BE2C (cell line): ENCODE results near the gene IRF2BPL.

Source experiments
- DNase-seq: peaks from one replicate; pipeline ENCODE4 v3.0.0-alpha.2; 2020
- H3K27me3 ChIP-seq: fragments of 250-450 bp; sonication (Bioruptor Pico); 2 replicates; pipeline ENCODE4 v1.5.1; 2020; ENCODE audit warnings: mild to moderate bottlenecking
- H3K36me3 ChIP-seq: fragments of 250-450 bp; sonication (Bioruptor Pico); 2 replicates; pipeline ENCODE4 v1.5.1; 2020; ENCODE audit warnings: mild to moderate bottlenecking
- H3K4me1 ChIP-seq: fragments of 250-450 bp; sonication (Bioruptor Pico); 2 replicates; pipeline ENCODE4 v1.5.1; 2020
- H3K4me3 ChIP-seq: 2 replicates; pipeline ENCODE4 v1.5.1; 2011; ENCODE audit warnings: low read depth, low read length
- H3K9me3 ChIP-seq: fragments of 250-450 bp; sonication (Bioruptor Pico); 2 replicates; pipeline ENCODE4 v1.5.1; 2020
- TF ChIP-seq, protein P1 (sequence below): IDR thresholded peaks from 2 replicates; pipeline ENCODE4 v1.5.1; 2012; ENCODE audit warnings: mild to moderate bottlenecking, low read depth, low read length

The IRF2BPL gene

DNA sequence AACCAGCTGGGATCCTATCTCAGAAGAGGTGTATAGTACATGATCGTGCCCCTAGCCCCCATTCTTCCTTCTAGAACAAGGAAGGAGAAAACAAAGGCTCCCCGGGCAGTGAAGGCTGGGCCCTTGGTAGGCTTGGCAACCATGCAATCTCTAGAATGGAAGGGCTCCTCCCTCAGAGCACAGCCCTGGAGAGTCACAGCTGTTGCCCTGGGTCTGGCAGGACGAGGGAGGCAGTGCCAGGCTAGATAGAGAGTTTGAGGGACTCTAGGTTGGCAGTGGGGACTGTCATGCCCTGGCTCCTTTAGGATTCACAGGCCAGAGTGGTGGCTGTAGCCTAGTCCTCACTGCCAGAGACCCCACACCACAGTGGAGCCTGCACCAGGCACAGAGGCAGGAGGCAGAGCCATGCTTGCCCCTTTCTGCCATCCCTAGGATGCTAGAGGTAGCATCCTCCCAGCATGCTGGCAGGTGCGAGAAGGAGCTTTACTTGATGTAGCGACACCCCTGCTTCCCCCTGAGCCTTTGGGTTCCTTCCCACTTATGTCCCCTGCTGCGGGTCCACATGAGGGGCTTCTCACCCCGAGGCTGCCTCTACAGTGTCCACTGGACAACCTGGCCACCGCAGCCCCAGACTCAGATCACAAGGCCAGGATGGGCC, 36.1 kb upstream of the IRF2BPL start:
- no peak for DNase-seq
- Histone ChIP-seq H3K4me3 (no peak overlapping the region), H3K9me3 (no peaks in the 10 kb centered on the region), H3K4me1 (peaks cover 32% of the 10 kb centered on the region), H3K36me3 (no peaks in the 10 kb centered on the region), H3K27me3 (no peaks in the 10 kb centered on the region)
- TF ChIP-seq, protein P1, sequence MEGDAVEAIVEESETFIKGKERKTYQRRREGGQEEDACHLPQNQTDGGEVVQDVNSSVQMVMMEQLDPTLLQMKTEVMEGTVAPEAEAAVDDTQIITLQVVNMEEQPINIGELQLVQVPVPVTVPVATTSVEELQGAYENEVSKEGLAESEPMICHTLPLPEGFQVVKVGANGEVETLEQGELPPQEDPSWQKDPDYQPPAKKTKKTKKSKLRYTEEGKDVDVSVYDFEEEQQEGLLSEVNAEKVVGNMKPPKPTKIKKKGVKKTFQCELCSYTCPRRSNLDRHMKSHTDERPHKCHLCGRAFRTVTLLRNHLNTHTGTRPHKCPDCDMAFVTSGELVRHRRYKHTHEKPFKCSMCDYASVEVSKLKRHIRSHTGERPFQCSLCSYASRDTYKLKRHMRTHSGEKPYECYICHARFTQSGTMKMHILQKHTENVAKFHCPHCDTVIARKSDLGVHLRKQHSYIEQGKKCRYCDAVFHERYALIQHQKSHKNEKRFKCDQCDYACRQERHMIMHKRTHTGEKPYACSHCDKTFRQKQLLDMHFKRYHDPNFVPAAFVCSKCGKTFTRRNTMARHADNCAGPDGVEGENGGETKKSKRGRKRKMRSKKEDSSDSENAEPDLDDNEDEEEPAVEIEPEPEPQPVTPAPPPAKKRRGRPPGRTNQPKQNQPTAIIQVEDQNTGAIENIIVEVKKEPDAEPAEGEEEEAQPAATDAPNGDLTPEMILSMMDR: no peak

DNA sequence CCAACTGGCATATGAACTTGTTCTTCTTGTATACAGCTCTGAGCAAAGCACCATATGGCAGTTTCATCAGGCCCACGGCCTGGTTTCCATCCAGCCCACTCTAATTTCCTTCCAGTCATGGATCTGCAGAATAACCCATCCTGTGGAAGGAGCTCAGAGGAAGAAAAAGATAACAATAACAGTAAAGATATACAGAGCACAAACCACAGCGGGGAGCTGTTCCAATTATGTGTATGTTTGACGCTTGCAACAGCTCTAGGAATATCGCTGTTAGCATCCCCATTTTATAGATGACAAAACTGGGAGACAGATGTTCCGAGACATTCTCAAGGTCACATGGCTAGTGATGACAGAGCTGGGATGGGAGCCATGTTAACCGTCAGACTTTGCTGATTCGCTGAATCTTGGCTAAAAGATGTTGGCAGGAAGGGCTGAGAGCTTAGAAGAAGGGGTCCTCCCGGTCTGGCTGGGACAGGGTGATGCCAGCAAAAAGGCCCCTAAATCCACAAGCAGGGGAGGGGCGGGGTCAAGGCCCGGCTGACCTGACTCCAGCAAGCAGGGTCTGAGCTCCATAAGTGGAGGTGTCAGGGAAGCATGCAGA, 35.2 kb upstream of the IRF2BPL start:
- Histone ChIP-seq H3K4me3 (no peak overlapping the region), H3K27me3 (no peaks in the 10 kb centered on the region), H3K36me3 (no peaks in the 10 kb centered on the region), H3K9me3 (no peaks in the 10 kb centered on the region), H3K4me1 (peaks cover 37% of the 10 kb centered on the region)
- no peak for DNase-seq
- TF ChIP-seq, protein P1: no peak

DNA sequence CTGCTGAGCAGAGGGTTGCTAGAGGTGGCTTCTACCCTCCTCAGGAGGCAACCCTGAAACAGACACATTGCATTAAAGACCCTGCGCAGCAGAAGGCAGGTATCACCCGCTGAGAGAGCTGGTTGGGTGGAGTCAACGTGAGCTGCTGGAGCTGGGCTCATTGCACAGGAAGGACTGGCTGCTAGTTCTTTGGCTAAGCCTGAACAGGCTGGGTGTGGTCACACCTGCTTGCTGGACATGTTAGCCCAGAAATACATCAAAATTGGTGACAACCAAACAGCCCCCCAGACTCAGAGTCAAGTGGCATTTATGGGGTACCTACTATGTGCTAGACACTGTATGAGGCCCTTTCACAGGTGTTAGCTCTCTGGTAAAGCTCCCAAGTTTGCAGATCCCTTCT, 33.8 kb upstream of the IRF2BPL start:
- no peaks in the 10 kb centered on the region for H3K27me3 ChIP-seq
- H3K4me1 ChIP-seq: peaks cover 38% of the 10 kb centered on the region
- no peaks in the 10 kb centered on the region for H3K36me3 ChIP-seq
- H3K4me3 ChIP-seq: no peak overlapping the region
- no peaks in the 10 kb centered on the region for H3K9me3 ChIP-seq
- no peak for DNase-seq
- TF ChIP-seq, protein P1: no peak

DNA sequence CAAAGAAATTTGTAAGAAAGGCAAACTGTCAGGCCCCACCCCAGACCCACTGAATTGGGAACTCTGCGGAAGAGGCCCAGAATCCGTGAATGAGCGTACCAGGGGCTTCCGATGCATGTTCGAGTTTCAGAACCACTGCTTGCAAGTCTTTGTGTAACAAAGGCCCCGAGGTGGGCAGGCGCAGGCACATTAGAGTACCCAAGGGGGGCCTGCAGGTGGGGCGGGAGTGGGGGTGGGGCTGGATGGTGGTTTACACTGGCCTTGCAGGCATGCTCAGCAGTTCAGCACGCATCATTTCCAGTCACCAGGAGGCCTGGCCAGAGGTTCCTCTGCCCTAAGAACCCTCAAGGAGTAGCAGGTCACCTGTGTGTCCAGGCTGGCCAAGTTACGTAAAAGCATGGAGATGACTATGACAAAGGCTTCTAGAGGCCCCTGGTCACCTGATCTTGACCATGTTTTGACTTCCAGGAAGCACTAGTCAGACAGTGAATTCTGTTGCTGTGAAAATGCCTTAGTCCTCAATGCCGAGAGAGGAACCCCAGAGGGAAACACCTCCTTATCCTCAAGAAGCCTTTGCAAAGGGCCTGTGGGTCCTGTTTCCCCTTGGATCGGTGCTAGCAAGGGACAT, 33.2 kb upstream of the IRF2BPL start:
- Histone ChIP-seq H3K9me3 (no peaks in the 10 kb centered on the region), H3K4me3 (no peak overlapping the region), H3K4me1 (peaks cover 34% of the 10 kb centered on the region), H3K27me3 (no peaks in the 10 kb centered on the region), H3K36me3 (no peaks in the 10 kb centered on the region)
- DNase-seq: no peak
- TF ChIP-seq, protein P1: no peak

DNA sequence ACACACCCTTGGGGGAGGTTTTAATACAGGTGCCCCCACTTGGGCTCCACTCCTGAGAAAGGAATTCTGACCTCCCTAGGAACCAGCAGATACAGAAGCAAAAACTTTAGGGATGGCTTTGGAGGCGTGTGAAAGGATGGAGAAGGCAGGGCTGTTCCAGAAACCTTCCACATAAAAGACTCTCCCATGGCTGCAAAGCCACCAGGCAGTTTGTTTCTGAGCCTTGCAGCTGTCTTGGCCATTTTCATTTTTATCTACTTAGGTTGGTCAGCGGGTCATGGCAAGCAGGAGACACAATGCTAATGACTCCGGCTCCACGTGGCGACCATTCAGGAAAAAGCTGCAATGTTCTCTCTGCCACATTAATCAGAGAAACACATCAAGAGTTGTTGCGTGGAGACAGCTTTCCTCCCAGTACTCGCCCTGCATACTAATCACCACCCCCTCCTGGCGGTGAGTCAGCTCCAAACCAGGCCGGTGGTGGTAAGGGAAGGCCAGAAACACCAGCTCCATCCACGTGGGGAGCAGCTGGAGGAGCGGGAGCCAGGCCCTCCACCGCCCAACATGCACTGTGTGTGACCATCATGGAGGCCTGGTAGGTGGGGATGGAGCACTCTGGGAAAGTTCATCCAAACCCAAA, 30.9 kb upstream of the IRF2BPL start:
- Histone ChIP-seq H3K4me3 (no peak overlapping the region), H3K27me3 (no peaks in the 10 kb centered on the region), H3K36me3 (no peaks in the 10 kb centered on the region), H3K9me3 (no peaks in the 10 kb centered on the region), H3K4me1 (peaks cover 27% of the 10 kb centered on the region)
- TF ChIP-seq, protein P1: peak; percentile 71
- peak; percentile 95 for DNase-seq

DNA sequence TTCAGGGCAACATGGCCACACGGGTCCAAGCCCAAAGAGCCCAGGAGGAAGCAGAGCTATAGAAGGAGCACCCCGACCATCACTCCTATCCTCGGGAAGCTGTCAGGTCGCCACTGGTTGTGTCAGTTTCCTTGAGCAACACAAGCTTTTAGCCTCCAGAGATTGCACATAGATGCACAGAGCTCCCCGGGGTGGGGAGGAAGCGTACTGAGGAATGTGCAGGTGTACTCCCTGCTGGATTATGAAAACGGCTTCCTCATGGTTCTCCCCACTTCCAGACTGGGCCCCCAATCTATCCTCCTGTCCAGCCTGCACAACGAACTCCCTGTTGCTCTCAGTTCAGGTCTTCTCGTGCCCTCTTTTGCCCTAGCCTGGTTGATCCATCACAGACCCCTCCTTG, 30.3 kb upstream of the IRF2BPL start:
- H3K9me3 ChIP-seq: no peaks in the 10 kb centered on the region
- H3K4me1 ChIP-seq: peaks cover 28% of the 10 kb centered on the region
- TF ChIP-seq, protein P1: no peak
- no peak overlapping the region for H3K4me3 ChIP-seq
- DNase-seq: no peak
- no peaks in the 10 kb centered on the region for H3K27me3 ChIP-seq
- no peaks in the 10 kb centered on the region for H3K36me3 ChIP-seq
